ENCODE measurements around the gene BAIAP3. TPM values are rescaled to one million over a fixed set of nuclear protein-coding genes. Genes with fewer than 3 reads are reported as not detected.

BAIAP3 gene
- total RNA-seq, 1 donor from 2014 or later = 1.4 TPM

DNA sequence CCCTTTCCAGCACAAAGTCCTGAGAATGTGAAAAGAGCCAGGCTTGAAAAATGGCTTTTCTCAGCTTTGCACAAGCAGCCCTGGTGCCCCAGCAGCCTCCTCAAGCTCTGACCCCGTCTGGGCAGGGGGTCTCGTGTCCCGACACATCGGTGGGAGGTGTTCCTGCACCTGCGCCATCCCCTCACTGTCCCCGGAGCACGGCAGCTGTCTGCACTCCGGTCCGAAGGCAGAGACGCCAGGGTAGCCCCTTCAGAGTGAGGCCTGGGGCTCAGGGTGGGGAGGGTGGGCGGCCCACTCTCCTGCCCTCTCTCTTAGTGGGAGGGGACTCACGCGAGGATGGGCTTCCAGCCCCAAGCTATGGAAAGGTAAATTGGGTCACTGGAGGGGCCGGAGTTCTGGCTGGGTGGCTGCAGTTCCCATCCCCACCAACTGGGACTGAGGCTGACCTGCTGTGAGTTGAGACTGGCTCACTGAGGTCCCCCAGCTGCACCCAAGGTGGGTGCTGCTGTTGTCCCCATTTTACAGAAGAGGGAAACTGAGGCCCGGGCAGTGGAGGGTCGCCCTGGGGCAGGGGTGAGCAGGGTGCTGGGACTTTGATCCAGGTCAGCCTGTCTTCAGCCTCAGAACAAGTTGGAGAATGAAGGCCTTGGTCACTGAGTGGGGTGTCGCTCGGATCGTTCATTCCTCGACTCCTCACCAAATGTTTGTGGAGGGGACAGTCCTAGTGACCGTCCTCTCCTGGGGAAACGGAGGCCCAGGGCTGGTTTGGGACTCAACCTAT lies 2.3 kb upstream of the BAIAP3 start:
- intact Hi-C loops (cut with micrococcal nuclease) = no loop called here

DNA sequence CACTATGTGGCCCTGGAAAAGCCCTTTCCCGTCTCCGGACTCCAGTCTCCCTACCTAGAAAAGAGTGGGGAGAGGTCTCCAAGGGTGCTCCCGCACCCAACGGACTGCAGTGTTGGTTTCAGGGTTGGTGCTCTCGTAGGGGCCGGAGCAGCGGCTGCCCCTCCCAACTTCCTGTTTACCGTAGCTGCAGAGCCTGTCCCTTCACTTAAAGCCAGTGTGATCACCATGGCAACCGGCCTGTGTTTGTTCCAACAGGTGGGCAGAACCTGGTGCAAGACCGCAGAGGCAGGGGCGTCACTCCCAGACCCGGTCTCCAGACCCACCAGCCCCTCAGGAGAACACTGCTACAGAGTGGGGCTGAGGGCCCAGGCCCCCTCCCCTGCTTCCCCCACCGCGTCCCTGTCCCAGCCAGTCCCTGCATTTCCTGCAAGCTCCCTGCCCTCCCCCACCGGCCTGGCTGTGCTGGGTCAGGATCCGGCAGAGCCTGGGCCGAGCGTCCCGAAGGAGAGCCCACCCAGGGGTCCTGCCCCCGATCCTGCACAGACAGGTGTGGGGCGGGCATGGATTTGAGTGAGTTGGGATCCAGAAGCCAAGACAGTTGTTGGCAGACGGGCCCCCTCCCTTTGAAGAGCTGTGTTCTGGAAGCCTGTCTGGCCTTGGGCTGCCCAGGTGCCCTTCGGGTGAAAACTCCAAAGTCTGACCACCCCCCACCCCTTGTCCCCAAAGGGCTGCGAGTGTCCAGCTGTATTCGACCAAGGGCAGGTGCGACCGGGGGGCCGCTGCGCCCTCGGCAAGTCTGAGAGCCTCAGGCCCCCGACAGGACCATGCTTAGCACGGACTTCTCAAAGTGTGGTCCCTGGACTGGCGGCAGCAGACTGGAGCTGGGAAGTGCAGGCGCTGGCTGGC lies 1.5 kb upstream of the BAIAP3 start:
- intact Hi-C loops (cut with micrococcal nuclease) = no loop called here

DNA sequence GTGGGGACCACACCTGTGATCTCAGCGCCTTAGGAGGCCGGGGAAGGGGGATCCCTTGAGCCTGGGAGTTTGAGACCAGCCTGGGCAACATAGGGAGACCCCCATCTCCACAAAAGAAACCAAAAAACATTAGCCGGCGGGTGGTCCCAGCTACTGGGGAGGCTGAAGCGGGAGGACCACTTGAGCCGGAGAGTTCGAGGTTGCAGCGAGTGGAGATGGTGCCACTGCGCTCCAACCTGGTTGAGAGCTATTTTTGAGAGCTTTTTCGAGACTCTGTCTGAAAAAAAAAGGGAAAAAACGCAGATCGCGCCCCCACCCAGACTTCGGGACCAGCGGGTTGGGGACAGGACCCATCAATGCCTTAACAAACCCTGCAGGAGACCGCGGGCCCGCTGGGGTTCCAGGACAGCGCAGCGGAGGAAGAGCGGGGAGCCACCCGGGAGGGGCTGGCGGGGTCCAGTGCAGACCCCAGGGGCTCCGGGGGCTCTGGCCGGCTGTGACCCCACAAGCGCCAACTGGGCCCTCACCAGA lies 762 bp upstream of the BAIAP3 start:
- intact Hi-C loops (cut with micrococcal nuclease) = loop anchor here (1.0 kb wide), 2 partner anchors 11 to 22 kb away; no protein-coding TSS in a partner anchor

DNA sequence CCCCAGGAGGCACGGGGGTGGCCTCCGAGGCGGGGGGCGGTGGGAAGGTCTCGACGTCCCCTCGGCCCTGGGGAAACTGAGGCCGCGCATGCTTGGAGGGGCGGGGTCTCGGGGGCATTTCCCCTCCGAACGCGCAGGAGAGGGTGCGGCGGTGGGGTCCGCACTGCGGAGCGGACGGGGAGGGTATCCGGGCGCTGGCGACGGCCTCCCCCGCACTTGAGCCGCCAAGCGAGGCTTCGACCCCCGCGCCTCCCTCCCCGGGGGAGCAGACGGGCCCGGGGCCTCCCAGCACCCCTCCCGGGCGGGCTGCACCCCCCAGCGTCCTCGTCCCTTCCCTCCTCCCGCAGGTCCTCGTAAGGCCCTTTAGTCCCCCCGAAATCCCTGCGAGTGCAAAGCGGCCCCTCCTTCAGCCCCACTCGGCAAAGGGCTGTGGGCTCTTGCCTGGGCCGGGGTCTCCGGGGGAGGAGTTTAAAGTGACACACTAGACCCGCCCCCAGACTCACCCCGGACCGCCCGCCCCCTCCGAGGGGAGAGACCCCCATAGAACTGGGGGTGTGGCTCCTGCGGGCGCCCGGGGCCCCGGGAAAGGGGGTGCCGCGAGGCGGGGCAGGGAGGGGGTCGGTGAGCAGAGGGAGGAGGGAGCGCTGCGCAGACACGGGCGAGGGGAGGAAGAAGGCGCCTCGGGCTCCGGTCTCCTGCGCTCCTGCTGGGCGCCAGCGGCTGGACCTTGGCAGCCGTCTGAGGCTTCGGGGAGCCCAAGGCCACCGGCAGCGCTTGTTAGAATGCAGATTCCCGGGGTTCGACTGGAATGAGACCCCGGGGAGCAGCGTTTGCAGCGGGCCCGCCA lies 632 bp downstream of the BAIAP3 start:
- intact Hi-C loops (cut with micrococcal nuclease) = loop anchor here (1.0 kb wide), 2 partner anchors 9 to 24 kb away; no protein-coding TSS in a partner anchor

DNA sequence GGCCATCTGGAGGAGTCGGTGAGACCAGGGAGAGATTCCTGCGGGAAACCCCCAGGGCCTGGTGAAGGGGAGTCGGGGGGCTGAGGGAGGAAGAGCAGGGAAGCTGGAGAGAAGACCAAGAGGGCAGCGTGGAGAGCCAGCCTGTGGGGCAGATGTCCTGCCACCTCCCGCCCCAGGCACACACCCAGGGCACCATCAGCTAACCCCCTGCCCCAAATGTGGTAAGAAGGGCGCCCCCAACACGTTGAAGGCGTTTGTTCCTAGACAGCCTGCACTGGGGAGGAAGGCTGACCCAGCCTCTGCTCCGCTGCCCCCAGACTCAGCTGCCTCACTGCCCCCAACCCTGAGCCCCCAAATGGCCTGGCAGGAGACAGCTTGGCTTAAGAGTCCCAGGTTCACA lies 1.3 kb downstream of the BAIAP3 start:
- intact Hi-C loops (cut with micrococcal nuclease) = no loop called here

DNA sequence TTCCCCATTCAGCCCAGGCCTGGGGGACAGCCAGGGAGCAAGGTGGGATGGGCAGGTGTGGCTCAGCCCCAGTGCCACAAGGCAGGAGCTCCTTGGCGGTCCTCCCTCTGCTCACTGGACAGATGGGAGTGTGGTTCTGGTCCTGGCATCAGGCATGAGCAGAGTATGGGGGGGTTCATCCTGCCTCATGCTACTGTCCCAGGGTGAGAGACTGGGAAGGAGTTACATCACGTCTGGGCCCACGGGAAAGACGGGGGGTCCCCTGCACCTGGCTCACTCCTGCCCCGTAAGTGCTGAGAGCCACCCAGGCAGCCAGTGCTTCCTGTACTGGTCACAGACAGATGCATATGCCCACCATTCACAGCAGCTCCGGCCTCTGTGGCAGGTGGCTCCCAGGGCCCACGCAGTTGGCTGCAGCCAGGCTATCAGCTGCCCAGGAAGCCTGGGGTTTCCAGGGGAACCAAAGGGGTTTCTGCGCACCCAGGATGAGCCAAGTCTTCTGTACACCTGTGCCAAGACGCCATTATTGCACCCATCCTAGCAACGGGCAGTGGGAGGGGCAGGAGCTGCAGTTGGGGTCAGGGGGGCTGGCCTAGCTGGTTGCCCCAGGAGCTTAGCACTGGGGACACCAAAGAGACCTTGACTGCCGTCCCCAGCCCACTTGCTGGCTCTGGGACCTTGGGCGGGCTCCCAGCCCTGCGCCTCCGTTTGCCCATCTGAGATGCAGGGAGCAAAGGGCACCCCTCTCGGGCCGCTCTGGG lies 1.9 kb downstream of the BAIAP3 start:
- intact Hi-C loops (cut with micrococcal nuclease) = no loop called here

DNA sequence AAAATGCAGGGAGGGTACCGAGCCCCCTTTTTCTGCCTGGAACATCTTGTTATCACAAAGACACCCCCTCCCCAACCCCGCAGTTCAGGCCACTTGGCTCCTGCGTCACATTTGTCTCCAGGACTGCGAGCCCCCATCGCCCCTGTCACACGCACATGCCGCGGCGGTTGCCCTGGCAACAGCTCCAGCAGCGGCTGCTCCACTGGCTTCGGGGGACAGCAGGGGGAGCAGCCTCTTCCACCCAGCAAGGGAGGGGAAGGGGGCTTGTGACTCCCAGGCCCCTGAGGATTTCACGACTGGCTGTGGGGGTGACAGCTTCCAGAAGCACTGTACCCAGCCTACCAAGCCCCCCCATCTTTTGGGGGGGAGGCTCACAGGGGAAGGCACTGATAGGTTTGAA lies 2.6 kb downstream of the BAIAP3 start:
- intact Hi-C loops (cut with micrococcal nuclease) = loop anchor here (1.0 kb wide), 1 partner anchor 65 kb away; no protein-coding TSS in a partner anchor

DNA sequence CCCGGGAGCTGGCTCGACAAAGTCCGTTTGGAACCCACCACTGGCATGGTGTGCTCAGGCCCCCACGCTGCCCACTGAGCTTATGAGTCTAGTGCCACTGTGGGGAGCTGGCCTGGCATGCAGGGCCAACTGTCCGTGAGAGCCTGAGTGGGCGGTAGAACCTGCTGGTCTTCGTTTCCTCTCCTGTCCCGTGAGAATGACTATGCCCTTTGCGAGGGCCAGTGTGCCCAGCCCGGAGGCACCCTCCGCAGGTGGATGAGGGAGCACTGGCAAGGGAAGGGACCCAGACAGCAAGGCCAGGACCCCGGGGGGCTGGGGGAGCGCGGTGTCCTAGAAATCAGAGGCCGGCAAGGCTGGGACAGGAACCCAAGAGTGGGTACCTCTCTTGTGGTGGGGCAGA lies 3.2 kb downstream of the BAIAP3 start:
- intact Hi-C loops (cut with micrococcal nuclease) = loop anchor here (1.0 kb wide), 1 partner anchor 65 kb away; no protein-coding TSS in a partner anchor

DNA sequence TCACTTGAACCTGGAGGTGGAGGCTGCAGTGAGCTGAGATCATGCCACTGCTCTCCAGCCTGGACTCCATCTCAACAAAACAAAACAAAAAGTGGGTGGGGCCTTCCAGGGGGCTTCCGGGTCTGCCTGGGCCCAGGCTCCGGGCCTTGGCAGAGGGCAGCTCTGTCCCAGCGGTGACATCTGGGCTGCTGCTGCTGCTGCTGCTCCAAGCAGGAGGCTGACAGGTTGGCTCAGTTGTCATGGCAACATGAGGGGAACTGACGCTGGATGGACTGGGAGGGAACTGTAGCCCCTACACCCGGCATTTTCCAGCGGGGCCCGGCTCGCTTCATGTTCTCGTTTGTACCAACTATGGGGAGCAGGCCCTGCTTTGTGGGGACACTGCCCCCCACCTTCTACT lies 4.0 kb downstream of the BAIAP3 start:
- intact Hi-C loops (cut with micrococcal nuclease) = no loop called here

DNA sequence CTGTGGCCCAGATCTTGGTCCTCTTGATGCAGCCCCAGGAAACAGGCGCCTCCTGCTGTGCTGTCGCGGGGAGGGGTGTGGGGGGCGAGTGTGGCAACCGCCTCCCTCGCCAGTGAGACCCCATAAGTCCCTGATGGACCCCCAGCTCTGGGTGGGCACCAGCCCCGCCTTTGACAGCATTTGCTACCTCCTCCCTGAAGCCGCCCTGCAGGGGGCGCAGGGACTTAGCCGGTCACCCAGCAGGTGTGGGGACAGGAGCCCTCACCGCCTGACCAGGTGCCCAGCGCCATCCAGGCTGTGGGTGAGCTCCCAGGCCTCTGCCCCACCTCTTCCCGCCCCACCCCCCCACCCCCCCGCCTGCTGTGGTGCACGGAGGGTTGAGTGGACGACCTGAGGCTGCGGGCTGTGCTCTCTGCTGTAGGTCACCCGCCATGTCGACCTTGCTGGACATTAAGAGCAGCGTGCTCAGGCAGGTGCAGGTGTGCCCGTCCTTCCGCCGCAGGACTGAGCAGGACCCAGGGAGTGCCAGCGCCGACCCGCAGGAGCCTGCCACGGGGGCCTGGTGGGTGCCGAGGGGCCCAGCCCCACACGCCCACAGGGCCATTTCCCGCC lies 4.8 kb downstream of the BAIAP3 start:
- intact Hi-C loops (cut with micrococcal nuclease) = no loop called here

DNA sequence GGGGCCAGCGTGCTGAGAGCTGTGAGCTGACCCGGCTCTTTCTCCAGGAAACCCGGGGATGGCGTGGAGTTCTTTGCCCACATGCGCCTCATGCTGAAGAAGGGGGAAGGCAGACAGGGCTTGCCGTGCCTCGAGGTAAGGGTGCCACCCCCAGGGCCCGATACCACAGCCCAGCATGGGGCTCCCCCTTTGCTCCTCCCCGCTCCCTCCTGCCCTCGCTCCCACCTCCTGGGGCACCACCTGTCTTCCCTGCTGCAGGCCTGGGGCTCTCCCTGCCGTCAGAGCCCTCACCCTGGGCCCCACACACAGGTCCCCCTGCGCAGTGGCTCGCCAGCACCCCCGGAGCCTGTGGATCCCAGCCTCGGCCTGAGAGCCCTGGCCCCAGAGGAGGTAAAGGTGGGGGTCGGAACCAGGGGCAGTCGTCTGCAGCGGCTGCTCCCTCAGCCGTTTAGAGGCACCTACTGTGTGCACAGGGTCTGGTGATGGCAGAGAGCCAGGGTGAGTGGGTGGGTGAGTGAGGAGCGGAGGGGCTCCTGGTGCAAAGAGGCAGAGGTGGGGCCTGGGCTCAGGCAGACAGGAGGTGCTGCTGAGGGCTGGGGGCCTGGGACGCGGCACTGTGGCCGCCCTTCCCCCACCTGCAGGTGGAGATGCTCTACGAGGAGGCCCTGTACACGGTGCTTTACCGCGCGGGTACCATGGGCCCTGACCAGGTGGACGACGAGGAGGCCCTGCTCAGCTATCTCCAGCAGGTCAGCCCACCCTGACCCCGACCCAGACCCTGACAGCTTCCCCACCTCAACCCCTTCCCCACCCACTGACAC lies 5.6 kb downstream of the BAIAP3 start:
- intact Hi-C loops (cut with micrococcal nuclease) = no loop called here

DNA sequence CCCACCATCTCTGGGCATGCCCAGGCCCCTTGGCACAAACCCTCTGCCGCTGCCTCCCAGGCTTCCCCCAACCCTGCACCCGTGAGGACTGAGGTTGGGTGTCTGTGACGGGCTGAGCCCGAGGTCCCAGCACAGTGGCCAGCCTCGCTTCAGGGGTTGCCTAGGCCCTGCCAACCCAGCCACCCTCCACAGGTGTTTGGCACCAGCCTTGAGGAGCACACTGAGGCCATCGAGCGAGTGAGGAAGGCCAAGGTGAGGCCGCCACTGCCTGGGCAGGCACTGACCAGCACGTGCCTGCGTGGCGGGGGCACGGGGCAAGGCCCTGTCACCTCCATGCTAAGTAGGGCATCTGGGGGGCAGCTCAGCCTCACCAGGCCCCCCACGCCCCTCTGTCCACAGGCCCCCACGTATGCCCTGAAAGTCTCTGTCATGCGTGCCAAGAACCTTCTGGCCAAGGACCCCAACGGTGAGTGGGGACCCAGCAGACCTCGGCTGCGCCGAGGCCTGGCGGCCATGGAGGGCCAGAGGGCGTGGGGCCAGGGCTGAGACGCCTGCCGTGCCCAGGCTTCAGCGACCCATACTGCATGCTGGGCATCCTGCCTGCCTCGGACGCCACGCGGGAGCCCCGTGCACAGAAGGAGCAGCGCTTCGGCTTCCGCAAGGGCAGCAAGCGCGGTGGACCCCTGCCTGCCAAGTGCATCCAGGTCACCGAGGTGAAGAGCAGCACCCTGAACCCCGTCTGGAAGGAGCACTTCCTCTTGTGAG lies 7.5 kb downstream of the BAIAP3 start:
- intact Hi-C loops (cut with micrococcal nuclease) = loop anchor here (5.0 kb wide), 1 partner anchor 431 kb away; the partner anchor contains the start of genes EME2, MRPS34 and NME3

DNA sequence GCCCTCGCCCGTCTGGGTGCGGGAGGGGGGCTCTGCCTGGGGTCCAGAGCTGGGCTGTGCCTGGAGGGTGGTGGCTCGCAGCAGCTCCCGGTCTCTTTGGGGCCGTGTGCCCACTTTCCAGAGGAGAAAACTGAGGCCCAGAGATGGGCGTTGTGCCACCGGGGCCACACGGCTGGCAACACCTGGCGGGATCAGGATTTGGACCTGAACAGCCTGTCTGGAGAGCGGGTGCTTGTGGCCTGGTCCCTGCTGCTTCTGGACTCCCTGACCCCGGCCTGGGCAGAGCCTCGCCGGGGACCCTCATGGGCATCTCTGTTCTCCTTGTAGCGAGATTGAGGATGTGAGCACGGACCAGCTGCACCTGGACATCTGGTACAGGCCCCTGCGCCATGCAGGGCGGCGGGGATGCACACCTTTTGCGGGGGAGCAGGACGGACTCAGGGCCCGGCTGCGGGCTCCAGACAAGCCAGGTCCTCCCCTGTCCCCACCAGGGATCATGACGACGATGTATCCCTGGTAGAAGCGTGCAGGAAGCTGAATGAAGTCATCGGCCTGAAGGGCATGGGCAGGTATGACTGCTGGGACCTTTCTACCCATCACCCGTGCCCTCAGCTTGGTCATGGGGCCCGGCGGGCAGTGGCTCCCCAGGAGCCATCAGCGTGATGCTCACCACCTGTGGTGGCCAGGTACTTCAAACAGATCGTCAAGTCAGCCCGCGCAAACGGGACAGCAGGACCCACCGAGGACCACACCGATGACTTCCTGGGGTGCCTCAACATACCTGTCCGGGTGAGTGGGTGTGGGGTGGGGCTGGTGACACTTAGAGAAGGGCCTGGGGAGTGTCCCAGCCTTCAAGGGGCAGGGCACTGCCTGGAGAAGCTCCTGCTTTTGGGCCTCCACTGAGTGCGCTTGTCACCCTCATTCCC lies 8.3 kb downstream of the BAIAP3 start:
- intact Hi-C loops (cut with micrococcal nuclease) = loop anchor here (2.0 to 5.0 kb wide), 2 partner anchors 79 to 431 kb away; partner anchors contain the start of genes EME2, MRPS34, NME3 and UQCC4

DNA sequence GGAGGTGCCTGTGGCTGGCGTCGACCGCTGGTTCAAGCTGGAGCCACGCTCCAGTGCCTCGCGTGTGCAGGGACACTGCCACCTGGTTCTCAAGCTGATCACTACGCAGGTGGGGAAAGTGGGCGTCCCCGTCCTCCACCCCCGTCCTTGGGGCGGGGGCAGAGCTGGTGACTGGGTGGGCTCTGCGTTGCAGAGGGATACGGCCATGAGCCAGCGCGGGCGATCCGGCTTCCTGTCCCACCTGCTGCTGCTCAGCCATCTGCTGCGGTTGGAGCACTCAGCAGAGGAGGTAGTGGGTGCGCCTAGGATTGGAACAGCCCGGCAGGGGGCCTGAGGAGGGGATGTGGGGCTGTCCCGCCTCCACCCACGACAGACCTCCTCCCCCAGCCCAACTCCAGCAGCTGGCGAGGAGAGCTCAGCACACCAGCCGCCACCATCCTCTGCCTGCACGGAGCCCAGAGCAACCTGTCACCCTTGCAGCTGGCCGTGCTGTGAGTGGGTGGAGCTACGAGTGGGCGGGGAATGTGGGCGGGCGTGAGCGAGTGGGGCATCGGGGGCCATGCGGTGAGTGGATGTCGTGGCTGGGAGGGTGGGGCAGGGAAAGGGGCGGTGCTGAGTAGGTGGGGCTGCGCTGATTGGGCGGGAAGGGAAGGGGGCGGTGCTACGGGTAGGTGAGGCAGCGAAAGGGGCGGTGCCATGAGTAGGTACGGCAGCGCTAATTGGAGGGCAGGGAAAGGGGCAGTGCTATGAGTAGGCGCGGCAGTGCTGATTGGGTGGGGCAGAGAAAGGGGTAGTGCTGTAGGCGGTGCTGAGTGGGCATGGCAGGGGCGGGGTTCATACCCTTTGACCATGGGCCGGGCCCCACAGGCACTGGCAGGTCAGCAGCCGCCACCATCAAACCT lies 9.3 kb downstream of the BAIAP3 start:
- intact Hi-C loops (cut with micrococcal nuclease) = loop anchor here (1.0 to 5.0 kb wide), 6 partner anchors 9 to 601 kb away; partner anchors contain the start of genes BAIAP3, EME2, MRPS34 and MSRB1

DNA sequence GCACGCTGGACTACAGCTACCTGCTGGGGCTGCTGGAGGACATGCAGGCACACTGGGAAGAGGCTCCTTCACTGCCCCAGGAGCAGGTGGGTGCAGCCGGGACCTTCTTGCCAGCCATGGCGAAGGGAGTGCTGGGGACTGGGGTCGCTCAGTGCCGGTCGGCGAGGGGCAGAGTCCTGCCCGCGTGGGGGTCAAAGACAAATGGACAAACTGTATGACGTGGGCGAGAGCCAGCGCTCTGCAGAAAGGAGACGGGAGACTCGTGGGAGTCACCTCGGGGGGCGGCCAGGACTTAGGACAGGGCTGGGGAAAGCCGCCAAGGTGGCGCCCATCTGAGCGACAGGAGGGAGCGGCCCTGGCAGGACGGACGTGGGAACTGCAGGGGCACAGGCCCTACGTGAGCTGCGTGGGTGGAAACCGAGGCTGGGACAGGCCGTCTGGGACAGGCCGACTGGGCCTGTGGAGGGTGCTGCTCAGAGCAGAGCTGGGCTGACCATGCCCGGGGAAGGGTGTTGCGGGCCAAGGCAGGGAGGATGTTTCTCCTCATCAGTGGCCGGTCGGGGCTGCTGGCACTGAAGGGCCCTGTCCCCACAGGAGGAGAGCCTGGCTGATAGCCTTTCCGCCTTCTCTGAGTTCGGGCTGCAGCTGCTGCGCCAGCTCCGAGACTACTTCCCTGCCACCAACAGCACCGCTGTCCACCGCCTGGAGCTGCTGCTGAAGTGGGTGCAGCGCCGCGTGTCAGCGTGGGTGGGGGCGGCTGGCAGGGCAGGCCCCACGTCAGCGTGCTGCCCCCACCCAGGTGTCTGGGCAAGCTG lies 10.2 kb downstream of the BAIAP3 start:
- intact Hi-C loops (cut with micrococcal nuclease) = loop anchor here (1.0 to 5.0 kb wide), 6 partner anchors 10 to 600 kb away; partner anchors contain the start of genes BAIAP3, EME2, MRPS34 and MSRB1

All from T-helper 1 cell treated with Interleukin-12 subunit alpha and Interleukin-12 subunit beta and Interleukin-4 antibody, amounts not matched to agents 30 ng/mL and 1 ng/mL, for 36 hours (primary cell).